Bronchial epithelial cell (primary cell): ENCODE data around the gene CCDC141. TPM values are rescaled to one million over a fixed set of nuclear protein-coding genes. Genes with fewer than 3 reads are reported as not detected.

Experiments
- DNase-seq: peaks from one replicate; pipeline ENCODE4 v3.0.0-alpha.2; 2010; ENCODE audit warnings: low read depth
- FAIRE-seq: peaks from 2 replicates; lab custom pipeline; 2011; peaks lifted over from hg19 to GRCh38; lab: Jason Lieb, UNC
- H3K27me3 ChIP-seq: 2 replicates; pipeline ENCODE4 v1.5.1; 2011; ENCODE audit warnings: low read length; ENCODE audit not compliant: control insufficient read depth, insufficient read depth
- H3K36me3 ChIP-seq: 2 replicates; pipeline ENCODE4 v1.5.1; 2011; ENCODE audit warnings: low read length; ENCODE audit not compliant: control insufficient read depth, insufficient read depth
- H3K4me3 ChIP-seq: 2 replicates; pipeline ENCODE4 v1.5.1; 2011; ENCODE audit warnings: mild to moderate bottlenecking, low read depth, low read length, control low read depth
- CTCF ChIP-seq: IDR thresholded peaks from 2 replicates; pipeline ENCODE4 v1.5.1; 2011; ENCODE audit warnings: mild to moderate bottlenecking, moderate library complexity, low read length, control low read depth, inconsistent platforms; ENCODE audit not compliant: insufficient read depth, severe bottlenecking
- total RNA-seq: library from RNA; depleted of rRNA; stranded (reverse); fragments of >200 nt; gene quantifications from 2 replicates; pipeline ENCODE4 v1.2.1, GENCODE V29; 2014

CCDC141 gene
- total RNA-seq, 1 donor from 2014 or later = not detected

GRCh38 chr2:179082697-179083096 is 32.8 kb upstream of the CCDC141 start:
- FAIRE-seq (no peak), DNase-seq (no peak)
- TF ChIP-seq CTCF = no peak
- H3K36me3 ChIP-seq = no peaks in the 10 kb centered on the region
- no peaks in the 10 kb centered on the region for H3K27me3 ChIP-seq
- no peak overlapping the region for H3K4me3 ChIP-seq

GRCh38 chr2:179081954-179082353 is 32.0 kb upstream of the CCDC141 start:
- no peak for TF ChIP-seq CTCF
- no peaks in the 10 kb centered on the region for H3K27me3 ChIP-seq
- DNase-seq (no peak), FAIRE-seq (no peak)
- H3K4me3 ChIP-seq = no peak overlapping the region
- H3K36me3 ChIP-seq = no peaks in the 10 kb centered on the region

- Histone ChIP-seq H3K27me3 (no peaks in the 10 kb centered on the region), H3K36me3 (no peaks in the 10 kb centered on the region), H3K4me3 (no peak overlapping the region)
- FAIRE-seq (no peak), DNase-seq (no peak)
- TF ChIP-seq CTCF = no peak
Observed at GRCh38 chr2:179072527-179072926, 22.6 kb upstream of the CCDC141 start.

- DNase-seq = no peak
- FAIRE-seq = no peak
- Histone ChIP-seq H3K27me3 (no peaks in the 10 kb centered on the region), H3K4me3 (no peak overlapping the region), H3K36me3 (no peaks in the 10 kb centered on the region)
- no peak for TF ChIP-seq CTCF
Observed at GRCh38 chr2:179071810-179072355, 21.9 kb upstream of the CCDC141 start.

GRCh38 chr2:179070895-179071294 is 21.0 kb upstream of the CCDC141 start:
- Histone ChIP-seq H3K27me3 (no peaks in the 10 kb centered on the region), H3K4me3 (no peak overlapping the region), H3K36me3 (no peaks in the 10 kb centered on the region)
- TF ChIP-seq CTCF = no peak
- DNase-seq = no peak
- FAIRE-seq = no peak

GRCh38 chr2:179069685-179070084 is 19.7 kb upstream of the CCDC141 start:
- FAIRE-seq (no peak), DNase-seq (no peak)
- Histone ChIP-seq H3K27me3 (no peaks in the 10 kb centered on the region), H3K36me3 (no peaks in the 10 kb centered on the region), H3K4me3 (no peak overlapping the region)
- TF ChIP-seq CTCF = no peak
